HG02759 (cell line): ENCODE data around the gene CEP83.
A peak's percentile ranks its signal among the peaks of the same experiment; 100 is the strongest.
"Not testable (repeated sequence)": the region's sequence is repeated elsewhere in the genome, so short reads cannot be mapped to it uniquely, and the experiment has no call there.

Experiments used
- ATAC-seq: cut with Tn5 transposase; IDR thresholded peaks from one replicate; pipeline ENCODE4 v1.9.1; 2021; ENCODE audit warnings: mild to moderate bottlenecking, moderate library complexity; ENCODE audit not compliant: unreplicated experiment

The CEP83 gene

GRCh38 chr12:94435511-94435927 is 24.1 kb downstream of the CEP83 start:
- no peak for ATAC-seq

- no peak for ATAC-seq
These were observed 25.5 kb downstream of the CEP83 start for GRCh38 chr12:94434171-94434570.

- ATAC-seq: no peak
These were observed 25.9 kb downstream of the CEP83 start for GRCh38 chr12:94433744-94434143.

GRCh38 chr12:94430304-94430703 is 29.4 kb downstream of the CEP83 start:
- ATAC-seq: no peak

GRCh38 chr12:94429633-94430032 is 30.0 kb downstream of the CEP83 start:
- no peak for ATAC-seq

GRCh38 chr12:94429191-94429590 is 30.5 kb downstream of the CEP83 start:
- ATAC-seq: no peak

GRCh38 chr12:94427501-94428381 is 31.9 kb downstream of the CEP83 start:
- ATAC-seq: no peak

GRCh38 chr12:94426049-94426448 is 33.6 kb downstream of the CEP83 start:
- no peak for ATAC-seq

- not testable (repeated sequence) for ATAC-seq
These were observed 34.8 kb downstream of the CEP83 start for GRCh38 chr12:94424830-94425229.

- ATAC-seq: no peak
These were observed 37.6 kb downstream of the CEP83 start for GRCh38 chr12:94421868-94422740.

GRCh38 chr12:94418517-94418916 is 41.1 kb downstream of the CEP83 start:
- no peak for ATAC-seq

GRCh38 chr12:94416613-94417012 is 43.1 kb downstream of the CEP83 start:
- ATAC-seq: no peak

- ATAC-seq: no peak
These were observed 44.6 kb downstream of the CEP83 start for GRCh38 chr12:94415066-94415465.

GRCh38 chr12:94405413-94406116 is 54.1 kb downstream of the CEP83 start:
- ATAC-seq: peak; percentile 76

GRCh38 chr12:94404854-94405253 is 54.8 kb downstream of the CEP83 start:
- ATAC-seq: no peak

GRCh38 chr12:94401326-94401725 is 58.3 kb downstream of the CEP83 start:
- ATAC-seq: no peak

GRCh38 chr12:94398685-94399084 is 61.0 kb downstream of the CEP83 start:
- ATAC-seq: not testable (repeated sequence)

GRCh38 chr12:94397401-94397800 is 62.3 kb downstream of the CEP83 start:
- no peak for ATAC-seq

- not testable (repeated sequence) for ATAC-seq
These were observed 63.7 kb downstream of the CEP83 start for GRCh38 chr12:94396014-94396413.

- no peak for ATAC-seq
These were observed 69.6 kb downstream of the CEP83 start for GRCh38 chr12:94390130-94390485.

GRCh38 chr12:94389482-94390129 is 70.1 kb downstream of the CEP83 start:
- not testable (repeated sequence) for ATAC-seq
